GM19463 (cell line): Measurements from ENCODE around the gene GNAL.

ENCODE experiments used
- ATAC-seq: cut with Tn5 transposase; IDR thresholded peaks from one replicate; pipeline ENCODE4 v1.9.1; 2021; ENCODE audit warnings: mild to moderate bottlenecking, moderate library complexity; ENCODE audit not compliant: unreplicated experiment

The GNAL gene

DNA sequence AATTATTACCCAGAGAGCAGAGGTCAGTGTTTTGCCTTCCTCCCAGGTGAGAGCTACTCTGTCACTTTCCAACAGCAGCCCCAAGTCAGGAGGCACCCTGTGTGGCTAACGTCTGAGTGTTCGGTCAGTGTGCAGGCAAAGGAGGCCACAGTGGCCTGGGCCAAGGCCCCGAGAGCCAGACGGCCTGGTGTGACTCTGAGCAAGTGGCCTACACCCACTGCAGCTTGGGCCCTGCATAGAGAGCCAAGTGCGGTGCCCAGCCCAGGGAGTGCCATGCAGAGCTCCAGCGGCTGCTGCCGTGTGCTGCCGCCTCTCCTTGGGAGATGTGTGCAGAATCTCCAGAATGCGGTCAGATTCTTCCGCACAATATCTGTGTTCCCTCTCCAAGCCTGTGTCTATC, 70.4 kb downstream of the GNAL start:
- ATAC-seq = no peak

DNA sequence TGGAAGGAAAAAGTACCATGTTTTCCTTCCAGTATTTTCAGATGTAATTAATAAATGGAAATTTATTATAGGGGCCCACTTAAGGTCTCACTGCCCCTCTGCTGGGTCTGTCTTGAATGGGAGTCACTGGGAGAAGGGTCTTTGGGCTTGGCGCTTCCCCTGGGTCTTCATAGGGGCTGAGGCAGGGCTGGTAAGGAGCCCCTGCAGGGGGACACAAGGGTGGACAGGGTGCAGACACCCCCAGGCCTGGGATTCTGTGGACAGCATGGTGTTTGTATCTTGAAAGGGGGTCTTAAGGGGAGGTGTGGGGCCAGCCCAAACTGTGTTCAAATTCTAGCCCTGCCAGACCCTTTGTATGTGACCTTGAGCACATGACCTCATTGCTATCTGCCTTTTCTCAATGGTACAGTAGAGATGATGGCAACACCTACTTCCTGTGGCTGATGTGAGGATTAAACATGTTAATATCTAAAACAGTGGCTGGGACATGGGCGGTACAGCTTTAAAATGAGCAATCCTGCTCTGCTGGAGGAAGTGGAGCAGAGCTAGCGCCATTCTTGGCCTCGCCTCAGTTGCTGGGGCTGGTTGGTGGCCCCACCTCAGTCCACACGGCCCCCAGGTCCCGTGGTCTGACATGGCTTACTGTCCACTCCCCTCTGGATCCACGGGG, 71.6 kb downstream of the GNAL start:
- ATAC-seq = no peak

DNA sequence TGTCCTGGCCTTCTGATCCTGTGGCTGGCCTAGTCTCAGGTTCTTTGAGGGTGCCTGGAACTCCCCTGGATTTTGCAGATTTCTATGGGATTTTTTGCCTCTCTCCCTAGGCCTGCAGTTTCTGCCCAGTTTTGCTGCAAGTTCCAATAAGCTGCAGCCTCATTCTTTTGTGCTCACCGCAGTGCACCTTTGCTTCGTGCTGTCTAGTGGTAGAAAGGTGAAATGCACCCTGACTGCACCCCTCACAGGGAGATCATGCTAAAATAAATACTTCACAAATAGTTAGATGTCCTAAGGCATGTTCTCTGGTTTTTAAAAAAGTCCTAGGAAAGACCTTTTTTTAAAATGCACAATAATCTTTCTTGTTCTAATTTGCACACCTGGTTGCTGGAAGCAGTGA, 72.5 kb downstream of the GNAL start:
- ATAC-seq = no peak

DNA sequence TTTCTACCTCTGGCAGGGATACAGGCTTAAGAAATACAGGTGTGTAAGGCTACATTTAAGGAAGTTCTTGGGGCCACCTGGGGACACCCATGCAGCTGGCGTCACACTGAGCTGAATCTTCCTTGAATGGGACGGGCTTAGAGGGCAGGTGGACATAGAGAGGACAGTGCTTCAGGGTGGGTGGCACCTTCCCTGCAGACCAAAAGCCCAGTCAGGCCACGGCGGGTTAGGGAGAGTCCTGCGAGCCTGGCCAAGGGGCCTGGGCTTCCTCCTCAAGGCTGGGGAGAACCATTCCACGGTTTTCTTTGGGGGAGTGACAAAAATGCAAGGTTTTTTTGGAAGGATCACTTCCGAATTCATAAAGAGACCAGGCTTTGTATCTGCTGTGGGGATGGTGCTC, 73.4 kb downstream of the GNAL start:
- ATAC-seq = no peak

DNA sequence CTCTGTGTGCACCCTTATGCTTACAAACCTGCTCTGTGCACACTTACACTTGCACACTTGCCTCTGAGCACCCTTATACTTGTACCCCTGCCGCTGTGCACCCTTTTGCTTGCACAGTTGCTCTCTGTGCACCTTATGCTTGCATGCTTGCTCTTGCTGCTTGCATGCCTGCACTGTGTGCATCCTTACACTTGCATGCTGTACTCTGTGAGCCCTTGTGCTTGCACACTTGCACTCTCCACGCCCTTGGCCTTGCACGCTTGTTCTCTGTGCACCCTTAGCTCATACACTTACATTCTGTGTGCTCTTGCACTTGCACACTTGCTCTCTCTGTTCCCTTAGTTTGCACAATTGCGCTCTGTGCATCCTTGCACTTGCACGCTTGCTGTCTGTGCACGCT, 78.3 kb downstream of the GNAL start:
- no peak for ATAC-seq

DNA sequence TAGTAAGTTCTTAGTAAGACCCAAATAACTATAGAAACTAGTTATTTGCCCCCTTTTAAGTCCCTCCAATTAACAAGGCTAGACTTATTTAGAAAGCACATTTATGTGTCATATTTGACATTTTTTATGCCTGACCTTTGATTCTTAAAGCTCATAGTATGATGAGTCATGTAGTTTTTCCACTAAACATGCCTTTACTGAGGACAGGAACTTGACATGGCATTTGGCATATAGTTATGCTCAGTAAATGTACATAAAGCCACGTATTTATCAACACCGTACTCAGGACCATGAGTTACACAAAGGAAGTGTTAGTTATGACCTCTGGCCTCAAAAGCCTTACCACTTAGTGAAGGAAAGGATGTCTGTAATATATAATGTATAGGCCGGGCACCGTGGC, 78.9 kb downstream of the GNAL start:
- ATAC-seq = no peak

DNA sequence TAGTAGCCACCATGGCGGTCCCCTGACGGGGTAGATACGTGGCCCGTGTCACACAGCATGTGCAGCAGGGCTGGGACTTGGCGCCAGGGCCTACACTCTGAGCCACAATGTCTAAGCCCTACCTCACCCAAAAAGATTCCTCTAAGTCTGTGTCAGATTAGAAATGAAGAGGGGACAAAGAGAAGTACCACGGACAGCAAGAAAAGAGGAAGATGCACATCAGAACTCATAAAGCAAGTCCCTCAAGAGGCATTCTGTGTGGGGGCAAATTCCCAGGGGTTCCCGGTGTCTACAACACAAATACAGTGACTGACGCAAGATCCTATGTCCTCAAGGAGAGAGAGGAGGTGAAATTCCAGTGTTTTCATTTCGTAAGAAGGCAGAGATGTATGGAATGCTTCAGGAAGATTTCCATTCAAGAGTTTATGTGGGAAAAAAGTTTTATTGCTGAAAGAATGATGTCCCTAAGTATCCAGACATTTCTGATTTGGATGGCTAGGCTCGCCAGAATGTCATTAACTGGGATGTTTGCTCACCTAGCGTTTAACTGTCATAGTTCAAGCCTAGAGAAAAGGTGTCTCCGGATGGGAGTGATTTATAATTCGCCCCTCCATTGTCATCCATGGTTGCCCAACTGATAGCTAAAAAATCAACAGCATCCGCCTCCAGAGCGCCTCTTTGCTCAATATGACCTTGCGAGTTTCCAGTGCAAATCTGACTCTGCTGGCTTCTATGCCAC, 86.5 kb downstream of the GNAL start:
- no peak for ATAC-seq

DNA sequence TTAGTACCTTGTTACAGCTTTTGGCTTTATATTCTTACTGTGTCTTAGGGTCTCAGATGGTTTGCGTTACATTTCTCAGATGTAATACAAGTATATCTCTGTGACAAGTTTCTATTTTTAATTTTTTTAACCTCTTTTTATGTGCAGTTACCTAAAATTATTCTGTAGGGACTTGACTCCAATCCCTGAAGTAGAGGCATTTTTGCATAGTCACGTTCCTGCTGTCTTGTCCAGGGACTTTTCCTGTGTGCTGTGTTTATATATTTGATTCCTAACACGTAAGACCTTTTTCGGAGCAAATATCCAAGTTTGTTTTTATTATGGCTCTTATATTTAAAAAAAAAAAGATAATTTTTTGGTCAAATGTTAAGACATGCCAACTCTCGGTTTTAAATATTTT, 91.0 kb downstream of the GNAL start:
- ATAC-seq = no peak

DNA sequence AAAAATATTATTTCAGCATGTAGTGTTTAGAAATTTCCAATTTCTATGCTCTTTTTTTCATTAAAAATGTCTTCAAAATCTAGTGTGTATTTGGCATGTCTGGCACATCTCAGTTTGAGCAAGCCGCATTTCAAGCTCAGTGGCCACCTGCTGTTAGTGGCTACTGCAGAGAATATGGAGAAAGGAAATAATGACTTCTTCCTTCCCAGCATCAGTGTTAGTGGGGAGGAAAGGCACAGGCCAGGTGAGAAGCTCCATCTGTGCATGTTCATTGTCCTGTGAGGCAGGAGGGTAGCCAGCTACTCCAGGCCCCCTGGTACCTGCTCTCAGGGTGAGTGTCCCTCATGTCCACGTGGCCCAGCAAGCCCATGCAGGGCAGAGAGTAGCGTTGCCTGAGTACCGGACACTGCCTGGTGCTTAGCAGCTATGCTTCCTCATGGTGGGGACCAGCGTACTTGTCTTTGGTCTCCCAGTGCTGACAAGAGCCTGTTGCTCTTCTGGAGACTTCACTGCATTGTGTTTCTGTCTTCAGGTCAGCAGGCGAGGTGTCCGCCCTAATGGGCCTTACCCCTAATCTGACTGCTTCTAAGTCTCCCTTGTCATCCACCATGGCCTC, 94.8 kb downstream of the GNAL start:
- no peak for ATAC-seq

DNA sequence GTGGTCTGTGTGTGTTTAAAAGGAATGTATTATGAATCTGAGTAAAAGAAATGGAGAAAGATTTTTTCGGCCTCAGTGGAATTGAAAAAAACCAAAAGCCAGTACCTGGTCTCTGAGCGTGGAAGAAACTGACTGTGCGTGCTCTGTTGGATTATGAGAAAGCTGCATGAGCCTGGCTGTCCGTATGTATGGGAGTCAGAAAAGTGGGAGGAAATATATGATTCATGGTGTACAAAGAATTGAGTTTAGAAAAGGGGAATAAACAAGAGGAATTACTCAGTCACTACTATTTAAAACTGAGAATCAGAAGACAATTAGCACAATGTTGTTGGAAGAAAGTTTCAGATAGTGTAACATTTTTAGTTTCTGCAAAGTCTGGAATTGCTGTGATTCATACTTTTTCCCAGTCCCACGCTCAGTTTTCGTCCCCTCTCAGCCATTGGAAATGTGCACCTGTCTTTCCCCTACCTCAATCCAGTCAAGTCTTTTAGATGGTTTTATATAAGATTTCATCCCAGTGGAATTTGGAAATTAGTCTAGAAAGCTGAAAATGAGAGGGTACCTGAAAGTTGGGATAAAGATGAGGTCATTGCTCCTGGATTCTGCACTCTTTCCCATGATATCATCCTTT, 95.7 kb downstream of the GNAL start:
- ATAC-seq = no peak

DNA sequence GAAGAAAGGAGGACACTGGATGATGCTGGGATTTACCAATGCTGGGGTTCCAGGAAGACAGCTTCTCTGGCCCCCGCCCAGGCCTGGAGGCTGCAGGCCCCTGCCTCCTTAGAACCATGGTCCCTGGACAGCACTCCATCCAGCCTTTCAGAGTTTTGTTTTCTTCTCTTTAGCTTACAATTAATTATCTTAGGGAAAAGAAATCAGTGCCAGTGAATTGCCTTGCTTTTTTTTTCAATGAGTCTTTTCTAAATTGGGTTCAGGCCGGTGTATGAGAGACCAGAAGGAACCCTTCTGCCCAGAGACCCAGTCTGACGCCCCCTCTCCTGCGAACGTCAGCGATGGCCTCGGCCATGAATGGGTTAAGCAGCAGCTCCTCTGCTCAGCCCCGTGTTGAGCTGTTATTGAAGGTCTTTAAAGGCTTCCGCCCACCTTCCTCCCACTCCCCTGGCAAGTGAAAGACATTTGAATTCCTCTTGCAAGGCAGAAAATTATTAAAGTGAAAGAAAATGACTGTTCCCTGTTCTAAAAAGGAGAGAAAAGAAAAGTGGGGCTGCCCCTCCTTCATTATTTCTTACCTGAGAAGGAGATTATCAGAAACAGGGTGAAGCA, 96.5 kb downstream of the GNAL start:
- no peak for ATAC-seq

DNA sequence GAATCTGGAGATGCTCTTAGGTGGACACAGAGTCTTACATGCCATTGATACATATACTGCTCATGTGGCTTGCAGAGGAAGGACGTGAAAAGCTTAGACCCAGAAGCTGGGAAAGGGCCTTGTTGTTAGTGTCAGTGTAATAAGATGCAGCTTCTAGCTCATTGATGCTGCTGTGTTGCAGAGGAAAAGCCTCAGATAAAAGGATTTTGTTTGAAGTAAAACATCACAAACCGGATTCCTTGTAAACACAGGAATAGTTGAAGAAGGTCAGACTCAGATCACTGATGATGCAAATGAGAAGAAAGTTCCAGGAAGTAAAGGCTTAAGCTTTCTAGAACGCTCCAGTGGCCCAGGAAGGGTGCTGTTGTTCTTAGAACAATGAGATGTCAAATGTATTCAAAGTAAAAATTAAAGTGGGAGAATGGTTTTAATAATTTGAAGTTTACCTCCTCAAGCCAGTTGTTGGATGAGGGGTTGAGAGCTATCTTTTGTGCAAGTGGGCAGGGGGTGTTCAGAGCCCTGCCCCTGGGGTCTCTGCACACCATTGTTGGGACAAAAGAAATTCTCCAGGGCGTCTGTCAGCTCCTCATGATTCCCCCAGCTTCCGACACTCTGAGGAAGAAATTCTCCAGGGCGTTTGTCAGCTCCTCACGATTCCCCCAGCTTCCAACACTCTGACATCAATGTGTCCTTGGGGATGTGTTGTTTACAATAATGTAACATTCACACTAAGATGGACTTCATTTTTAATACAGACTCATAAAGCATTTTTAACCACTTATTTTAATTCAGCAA, 100.8 kb downstream of the GNAL start:
- ATAC-seq = no peak

DNA sequence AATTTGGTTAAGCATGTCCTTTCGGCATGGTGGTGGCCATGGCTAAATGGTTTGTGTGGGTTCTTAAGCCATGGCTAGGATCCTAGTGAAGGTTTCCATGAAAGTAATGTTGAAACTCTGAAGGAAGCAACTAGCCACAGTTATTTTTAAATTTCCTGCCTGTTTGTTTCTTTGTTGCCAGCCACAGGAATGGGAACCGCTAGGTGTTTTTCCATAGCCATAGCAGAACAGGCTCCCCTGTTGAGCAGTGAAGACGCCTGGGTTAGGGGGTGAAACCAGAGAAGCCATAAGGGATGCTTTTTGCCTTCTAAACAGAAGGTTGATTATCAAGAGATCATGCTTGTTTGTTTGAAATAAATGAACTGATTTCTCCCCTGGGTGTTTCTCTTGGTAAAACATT, 102.1 kb downstream of the GNAL start:
- ATAC-seq = no peak

DNA sequence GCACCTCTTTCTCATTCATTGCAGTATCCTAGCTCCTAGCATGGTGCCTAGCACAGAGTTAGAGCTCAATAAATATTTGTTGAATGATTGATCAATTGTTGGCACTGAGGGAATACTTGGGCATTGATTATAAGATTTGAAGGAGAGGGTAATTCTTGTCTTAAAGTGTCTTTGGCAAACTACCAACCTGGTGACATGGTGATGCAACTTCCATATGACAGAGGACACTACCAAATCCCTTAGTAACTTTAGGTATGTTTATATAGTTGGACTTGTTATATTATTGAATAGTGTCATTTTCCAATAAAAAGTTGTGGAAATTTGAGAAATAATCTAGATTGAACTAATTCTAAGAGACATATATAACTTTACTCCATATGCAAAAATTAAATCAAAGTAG, 103.6 kb downstream of the GNAL start:
- no peak for ATAC-seq

DNA sequence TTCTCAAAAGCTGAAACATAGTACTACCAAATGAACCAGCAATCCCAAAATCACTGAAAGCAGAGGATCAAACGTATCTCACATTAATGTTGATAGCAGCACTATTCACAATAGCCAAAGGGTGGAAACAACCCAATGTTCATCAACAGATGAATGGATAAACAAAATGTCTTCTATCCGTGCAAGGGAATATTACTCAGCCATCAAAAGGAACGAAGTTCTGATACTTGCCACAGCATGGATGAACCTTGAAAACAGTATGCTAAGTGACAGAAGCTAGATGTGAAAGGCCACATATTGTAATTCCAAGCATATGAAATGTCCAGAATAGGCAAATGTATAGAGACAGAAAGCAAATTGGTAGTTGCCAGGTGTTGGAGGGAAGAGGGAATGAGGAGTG, 105.1 kb downstream of the GNAL start:
- no peak for ATAC-seq

DNA sequence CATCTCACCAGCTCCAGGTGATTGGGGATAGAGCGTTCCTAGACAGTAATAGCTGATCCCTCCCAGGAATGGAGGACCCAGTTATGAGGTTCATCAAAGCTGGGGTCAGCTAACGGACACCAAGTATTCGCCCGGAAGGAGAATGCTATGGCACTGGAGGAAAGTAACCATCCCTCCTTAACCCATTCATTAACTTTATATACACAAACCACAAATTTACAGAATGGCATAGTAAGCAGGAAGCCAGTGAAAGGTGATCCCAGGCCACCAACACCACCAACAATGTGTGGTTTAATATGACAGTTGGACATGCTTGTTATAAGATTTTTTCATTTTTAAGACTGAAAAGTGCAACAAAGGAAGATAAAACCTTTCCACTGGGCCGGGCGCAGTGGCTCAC, 106.9 kb downstream of the GNAL start:
- ATAC-seq = no peak

DNA sequence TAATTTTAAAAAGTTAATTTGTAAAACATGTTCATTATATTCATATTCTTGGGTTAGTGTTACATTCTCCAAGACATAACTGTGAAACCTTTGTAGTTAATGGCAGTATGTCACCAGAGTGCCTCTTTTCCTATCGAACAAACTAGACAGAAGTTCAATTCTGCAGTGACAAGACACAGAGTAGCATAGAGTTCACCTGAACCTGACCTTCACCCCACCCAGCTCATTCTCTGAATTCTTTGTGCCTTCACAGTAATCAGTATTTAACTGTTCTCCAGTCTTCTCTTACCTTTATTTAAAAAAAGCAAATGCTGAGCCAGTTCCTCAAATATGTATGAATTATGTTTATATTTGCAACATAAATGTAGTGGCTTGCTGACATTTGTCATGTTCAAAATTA, 109.2 kb downstream of the GNAL start:
- no peak for ATAC-seq

DNA sequence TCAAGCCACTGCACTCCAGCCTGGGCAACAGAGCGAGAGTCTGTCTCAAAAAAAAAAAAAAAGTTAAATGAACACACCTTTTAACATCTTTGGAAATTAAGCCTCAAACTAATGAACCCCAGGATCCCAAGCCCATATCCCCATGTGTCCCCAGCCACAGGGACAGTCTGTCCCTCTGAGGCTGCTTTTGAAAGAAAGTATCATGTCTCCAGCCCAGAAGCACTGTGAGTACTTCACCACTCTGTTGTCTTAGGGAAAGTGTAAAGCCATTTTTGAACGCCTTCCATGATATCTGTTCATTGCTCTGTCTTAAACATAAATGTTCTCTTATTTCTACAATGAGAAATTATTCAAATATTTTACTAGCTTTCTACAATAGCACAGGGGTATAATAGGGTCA, 110.0 kb downstream of the GNAL start:
- ATAC-seq = no peak

DNA sequence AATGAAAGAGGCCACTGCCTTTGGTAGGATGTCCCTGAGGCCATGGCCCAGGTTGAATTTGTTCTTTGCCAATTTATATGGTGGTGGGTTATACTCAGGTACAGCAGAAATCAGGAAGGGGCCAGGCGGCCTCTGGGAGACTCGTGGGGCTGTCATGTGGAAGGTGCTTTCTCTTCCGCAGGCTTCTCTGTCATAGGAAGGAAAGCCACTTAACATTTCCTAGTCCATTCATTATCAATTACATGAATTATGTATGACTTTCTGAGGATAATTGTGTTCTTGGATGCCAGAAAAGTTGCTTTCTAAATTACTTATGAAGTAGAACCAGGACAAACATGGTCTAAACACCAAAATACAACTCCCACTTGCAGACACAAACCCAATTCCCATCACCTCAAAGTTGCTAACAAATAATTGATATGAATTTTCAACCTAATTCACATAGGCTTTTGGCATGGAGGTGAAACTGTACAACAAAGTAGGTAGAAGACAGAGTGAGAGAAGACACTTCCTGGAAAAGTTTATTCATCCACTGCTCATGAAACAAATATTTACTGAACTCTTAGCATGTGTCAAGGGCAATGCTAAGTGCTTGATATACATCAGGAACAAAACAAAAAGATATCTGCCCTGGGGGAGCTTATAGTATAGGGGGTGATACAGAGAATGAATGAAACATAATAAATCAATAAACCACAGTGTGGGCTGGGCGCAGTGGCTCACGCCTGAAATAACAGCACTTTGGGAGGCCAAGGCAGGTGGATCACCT, 111.7 kb downstream of the GNAL start:
- ATAC-seq = no peak

DNA sequence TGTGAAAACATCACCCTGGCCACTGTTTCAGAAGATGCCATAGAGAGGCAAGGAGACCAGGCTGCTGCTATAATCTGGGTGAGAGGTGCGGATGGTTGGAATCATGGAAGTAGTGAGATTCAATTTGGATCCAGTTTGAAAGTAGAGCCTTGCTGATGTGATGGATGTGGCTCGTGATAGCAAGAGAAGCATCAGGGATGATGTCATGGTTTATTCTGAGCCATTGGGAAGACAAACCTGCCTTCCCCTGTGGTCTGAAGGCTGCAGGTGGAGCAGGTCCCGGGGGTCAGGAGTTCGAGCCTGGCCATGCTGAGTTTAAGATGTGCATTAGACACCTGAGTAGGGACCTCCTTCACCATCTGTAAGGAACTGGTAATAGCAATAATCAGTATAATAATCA, 112.5 kb downstream of the GNAL start:
- ATAC-seq = no peak
